ENCODE results near the gene ULK3.

The ULK3 gene

GRCh38 chr15:74821091-74821789 is 21.7 kb downstream of the ULK3 start:
- DNase-seq, result no peak

GRCh38 chr15:74820056-74820455 is 22.9 kb downstream of the ULK3 start:
- no peak for DNase-seq

- DNase-seq, result no peak
Observed at GRCh38 chr15:74817370-74817737, 25.6 kb downstream of the ULK3 start.

DNA sequence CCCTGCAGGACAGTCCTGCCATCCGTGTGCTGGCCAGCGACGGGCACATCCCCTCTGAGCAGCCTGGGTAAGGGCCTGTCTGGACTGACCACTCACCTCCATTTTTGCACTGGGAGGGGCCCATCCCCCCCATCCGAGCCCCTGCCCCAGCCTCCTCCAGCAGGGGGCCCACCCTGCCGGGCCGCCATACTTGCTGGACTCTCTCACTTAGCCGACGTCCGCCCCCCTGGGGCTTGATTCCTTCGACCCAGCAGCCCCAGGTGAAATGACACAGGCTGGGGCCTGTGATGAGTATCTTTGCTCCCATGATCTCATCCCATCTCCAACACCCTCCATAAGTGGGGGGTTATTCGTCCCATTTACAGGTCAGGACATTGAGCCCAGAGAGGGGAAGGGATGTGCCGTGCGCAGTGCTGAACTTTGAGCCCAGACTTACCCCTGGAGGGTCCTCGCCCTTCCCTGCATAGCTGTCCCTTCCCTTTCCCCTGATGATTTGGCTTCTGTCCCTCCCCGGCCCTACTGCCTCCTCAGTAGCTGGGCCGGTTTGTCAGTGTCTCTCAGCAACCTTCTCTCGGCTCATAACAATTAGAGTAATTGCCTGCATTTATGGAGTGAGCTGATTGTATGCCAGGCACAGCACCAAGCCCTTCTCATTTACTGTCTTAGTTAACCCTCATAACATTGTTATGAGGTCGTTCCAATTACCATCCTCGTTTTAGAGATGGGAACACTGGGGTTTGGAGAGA is 26.2 kb downstream of the ULK3 start:
- DNase-seq, result no peak

- no peak for DNase-seq
Observed at GRCh38 chr15:74815961-74816360, 27.0 kb downstream of the ULK3 start.

GRCh38 chr15:74815121-74815934 is 27.6 kb downstream of the ULK3 start:
- no peak for DNase-seq

GRCh38 chr15:74812533-74812932 is 30.4 kb downstream of the ULK3 start, which contains the start of gene LMAN1L:
Gene LMAN1L, plus strand, starts transcription at chr15:74812835. Its CDS starts 20 bp downstream, at chr15:74812855.
- no peak for DNase-seq

DNA sequence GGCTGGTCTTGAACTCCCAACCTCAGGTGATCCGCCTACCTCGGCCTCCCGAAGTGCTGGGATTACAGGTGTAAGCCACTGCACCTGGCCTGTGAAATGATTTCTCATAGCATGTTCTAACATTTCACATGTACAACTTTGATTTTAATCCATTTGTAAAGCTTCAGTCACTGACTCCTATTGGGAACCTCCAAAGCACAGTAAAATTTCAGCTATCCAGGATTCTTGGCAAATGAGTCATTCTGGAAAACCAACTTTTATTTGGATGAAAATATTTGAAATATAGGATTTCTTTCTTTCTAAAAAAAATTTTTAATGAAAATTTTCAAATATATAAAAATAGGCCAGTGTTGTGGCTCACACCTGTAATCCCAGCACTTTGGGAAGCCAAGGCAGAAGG is 33.0 kb downstream of the ULK3 start:
- DNase-seq, result no peak

- no peak for DNase-seq
Observed at GRCh38 chr15:74809242-74809641, 33.7 kb downstream of the ULK3 start.

GRCh38 chr15:74808840-74809229 is 34.1 kb downstream of the ULK3 start:
- no peak for DNase-seq

DNA sequence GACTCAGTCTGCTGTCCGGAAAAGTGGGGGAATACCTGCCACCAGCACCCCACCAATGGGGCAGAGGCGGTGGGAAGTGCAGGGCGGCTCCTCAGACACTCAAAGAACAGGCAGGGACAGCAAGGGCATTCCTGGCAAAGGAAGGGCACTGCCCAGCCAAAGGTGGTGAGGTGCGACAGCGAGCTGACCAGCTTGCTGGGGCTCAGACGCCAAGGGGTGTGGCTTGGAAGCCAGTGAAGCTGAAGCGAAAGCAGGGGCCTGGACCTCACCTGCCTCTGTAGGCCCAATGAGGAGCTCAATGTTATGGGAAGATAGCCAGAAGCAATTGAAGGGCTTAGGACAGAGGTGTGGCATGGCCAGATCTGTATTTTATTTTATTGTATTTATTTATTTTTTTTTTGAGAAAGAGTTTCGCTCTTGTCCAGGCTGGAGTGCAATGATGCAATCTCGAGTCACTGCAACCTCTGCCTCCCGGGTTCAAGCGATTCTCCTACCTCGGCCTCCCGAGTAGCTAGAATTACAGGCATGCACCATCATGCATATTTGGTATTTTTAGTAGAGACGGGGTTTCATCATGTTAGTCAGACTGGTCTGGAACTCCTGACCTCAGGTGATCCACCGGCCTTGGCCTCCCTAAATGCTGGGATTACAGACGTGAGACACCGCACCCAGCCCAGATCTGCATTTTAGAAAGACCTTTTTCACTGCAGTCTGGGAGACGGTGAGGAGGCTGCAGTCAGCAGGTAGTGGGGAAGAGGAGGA is 34.7 kb downstream of the ULK3 start:
- DNase-seq, result no peak

DNA sequence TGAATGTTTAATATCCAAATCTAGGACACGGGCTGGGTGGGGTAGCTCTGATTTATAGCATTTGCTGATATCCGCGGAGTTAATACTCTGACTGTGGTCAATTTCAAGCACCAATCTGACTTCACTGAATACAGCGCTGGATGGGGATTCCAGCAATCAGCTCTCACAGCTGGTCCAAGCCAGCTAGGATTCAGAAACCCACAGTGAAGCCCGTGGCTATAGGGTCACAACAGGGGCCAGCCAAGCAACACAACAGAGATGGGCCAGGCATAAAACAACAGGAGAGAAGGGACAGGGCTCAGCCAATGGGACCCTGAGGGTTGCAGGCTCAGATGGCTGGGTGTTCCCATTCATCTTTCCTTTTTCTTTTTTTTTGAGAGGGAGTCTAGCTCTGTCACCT is 35.7 kb downstream of the ULK3 start:
- no peak for DNase-seq

- no peak for DNase-seq
Observed at GRCh38 chr15:74804935-74805334, 38.0 kb downstream of the ULK3 start.

DNA sequence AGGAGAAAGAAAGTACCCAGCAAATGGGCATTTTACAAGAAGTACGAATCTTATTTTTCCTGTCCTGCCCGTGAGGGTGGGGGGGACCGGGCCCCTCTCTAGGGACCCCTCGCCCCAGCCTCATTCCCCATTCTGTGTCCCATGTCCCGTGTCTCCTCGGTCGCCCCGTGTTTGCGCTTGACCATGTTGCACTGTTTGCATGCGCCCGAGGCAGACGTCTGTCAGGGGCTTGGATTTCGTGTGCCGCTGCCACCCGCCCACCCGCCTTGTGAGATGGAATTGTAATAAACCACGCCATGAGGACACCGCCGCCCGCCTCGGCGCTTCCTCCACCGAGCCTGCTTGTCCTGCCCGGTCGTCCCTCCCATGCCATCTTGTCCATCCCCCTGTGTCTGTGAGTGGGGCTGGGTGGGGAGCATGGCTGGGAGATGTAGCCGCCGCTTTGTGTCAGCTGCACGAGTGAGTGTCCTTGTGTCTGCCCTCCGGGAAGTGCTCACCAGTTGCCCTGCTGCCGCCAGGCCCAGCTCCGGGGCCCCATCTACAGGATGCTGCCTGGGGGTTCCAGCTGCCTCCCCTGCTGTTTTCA is 40.0 kb downstream of the ULK3 start:
- DNase-seq, result no peak

- no peak for DNase-seq
Observed at GRCh38 chr15:74802290-74802689, 40.7 kb downstream of the ULK3 start.

DNA sequence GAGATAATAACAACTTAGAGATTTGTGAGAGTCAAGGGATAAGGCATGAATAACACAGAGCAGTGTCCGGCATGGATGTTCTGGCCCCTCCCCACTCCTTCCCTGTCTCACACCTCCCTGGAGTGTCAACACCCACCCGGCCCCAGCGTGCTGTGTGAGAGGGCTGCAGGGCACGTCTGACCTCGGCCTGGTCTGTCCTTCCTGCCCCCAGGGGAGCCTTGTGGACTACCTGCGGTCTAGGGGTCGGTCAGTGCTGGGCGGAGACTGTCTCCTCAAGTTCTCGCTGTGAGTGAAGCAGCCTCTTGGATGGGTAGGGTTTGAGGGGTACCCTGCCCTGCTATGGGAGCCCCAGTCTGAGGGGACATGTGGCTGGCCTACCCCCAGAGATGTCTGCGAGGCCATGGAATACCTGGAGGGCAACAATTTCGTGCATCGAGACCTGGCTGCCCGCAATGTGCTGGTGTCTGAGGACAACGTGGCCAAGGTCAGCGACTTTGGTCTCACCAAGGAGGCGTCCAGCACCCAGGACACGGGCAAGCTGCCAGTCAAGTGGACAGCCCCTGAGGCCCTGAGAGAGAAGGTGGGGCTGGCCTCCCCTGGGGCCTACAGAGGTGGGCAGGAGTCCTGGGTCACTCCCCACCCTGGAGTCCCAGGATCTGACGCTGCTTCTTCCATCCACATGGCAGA is 41.5 kb downstream of the ULK3 start:
- no peak for DNase-seq

- no peak for DNase-seq
Observed at GRCh38 chr15:74800559-74801094, 42.3 kb downstream of the ULK3 start.

DNA sequence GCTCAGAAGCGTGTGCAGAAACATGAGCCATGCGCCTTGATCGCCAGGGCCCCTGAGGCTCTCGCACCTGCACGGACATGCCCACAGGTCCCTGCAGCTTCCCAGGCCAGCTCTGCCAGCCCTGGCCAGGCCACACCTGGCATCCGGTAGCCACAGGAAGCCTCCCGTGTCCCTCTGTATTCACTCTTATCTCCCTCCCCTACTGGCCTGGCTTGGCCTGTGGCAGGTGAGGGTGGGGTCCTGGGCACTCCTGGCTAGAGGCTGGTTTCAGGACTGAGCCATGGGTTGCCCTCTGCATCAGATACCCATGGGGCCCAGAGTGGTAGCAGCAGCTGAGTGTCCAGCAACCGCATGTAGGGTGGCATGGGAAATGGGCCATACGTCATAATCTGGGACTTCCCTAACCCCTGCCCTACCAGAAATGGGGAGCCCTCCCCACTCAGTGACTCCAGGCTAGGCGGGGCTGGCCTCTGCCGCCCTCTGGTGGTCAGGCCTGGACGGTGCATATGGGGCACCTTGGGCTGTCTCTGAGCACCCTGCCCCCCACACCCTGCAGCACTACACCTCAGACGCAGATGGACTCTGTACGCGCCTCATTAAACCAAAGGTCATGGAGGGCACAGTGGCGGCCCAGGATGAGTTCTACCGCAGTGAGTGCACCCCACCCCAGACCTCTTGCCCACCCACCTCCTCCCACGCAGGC is 42.9 kb downstream of the ULK3 start:
- peak; percentile 89 to 91 for DNase-seq

DNA sequence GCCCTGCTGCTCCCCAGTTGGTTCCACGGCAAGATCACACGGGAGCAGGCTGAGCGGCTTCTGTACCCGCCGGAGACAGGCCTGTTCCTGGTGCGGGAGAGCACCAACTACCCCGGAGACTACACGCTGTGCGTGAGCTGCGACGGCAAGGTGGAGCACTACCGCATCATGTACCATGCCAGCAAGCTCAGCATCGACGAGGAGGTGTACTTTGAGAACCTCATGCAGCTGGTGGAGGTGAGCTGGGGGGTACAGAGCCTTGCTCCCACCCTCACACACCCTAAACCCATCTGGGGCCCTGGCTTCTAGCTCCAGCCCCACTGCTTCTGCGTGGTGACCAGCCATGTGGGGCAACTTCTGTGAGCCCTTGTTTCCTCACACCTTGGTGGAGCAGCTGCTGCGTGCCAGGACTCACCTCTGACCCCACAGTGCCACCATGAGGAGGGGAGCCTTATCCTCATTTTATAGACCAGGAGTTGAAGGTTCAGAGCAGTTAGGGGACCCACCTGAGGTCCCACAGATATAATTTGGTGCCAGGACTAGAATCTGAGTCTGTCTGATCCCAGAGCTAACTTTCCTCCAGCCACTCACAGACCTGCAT is 43.6 kb downstream of the ULK3 start:
- DNase-seq, result peak in 1 of 2 experiments; percentile 41
